Measurements from ENCODE around the gene BNC2. TPM values are rescaled to one million over a fixed set of nuclear protein-coding genes. Genes with fewer than 3 reads are reported as not detected.
"Not testable (repeated sequence)": the region's sequence is repeated elsewhere in the genome, so short reads cannot be mapped to it uniquely, and the experiment has no call there.

BNC2 gene
- total and polyA plus RNA-seq, 4 donors: 0.96 to 23.2 (median 9.7) TPM

- DNase-seq: peak in 2 of 3 donors; percentile 39 to 51
- H3K9me3 ChIP-seq (ENCODE audit: control insufficient read depth in 4 of 4, insufficient read depth in 3 of 4, low read length in 3 of 4): no peaks in the 10 kb centered on the region
- no peak overlapping the region for H3K27ac ChIP-seq (ENCODE audit: low read depth in 1 of 2, low read length in 1 of 2)
- H3K4me1 ChIP-seq (ENCODE audit: control insufficient read depth in 5 of 5, insufficient read depth in 5 of 5, low read length in 5 of 5): peaks cover 0 to 21% (median 0%) of the 10 kb centered on the region in 5 donors
- no peak for TF ChIP-seq CTCF (IDR thresholded peaks at IDR 0.05; ENCODE audit: control extremely low read depth, extremely low read depth)
- no peak for ATAC-seq (ENCODE audit: insufficient read depth, low FRiP score)
- WGBS, 2 donors: 68 to 72% methylated on average over 7 of the region's 7 CpGs
- no peak overlapping the region for H3K9ac ChIP-seq (ENCODE audit: insufficient read depth in 1 of 2, low read length in 2 of 2)
- no peaks in the 10 kb centered on the region for H3K36me3 ChIP-seq (ENCODE audit: control insufficient read depth in 4 of 4, insufficient read depth in 4 of 4, low read length in 4 of 4)
- no peaks in the 10 kb centered on the region for H3K27me3 ChIP-seq (ENCODE audit: control insufficient read depth in 3 of 3, insufficient read depth in 3 of 3, low read length in 2 of 3)
- no peak overlapping the region for H3K4me3 ChIP-seq
These were observed 425.1 kb downstream of the BNC2 start for GRCh38 chr9:16445141-16445920.

- ATAC-seq (ENCODE audit: insufficient read depth, low FRiP score): no peak
- Histone ChIP-seq H3K4me3 (no peak overlapping the region), H3K9ac (ENCODE audit: insufficient read depth in 1 of 2, low read length in 2 of 2) (no peak overlapping the region), H3K27ac (ENCODE audit: low read depth in 1 of 2, low read length in 1 of 2) (no peak overlapping the region), H3K4me1 (ENCODE audit: control insufficient read depth in 5 of 5, insufficient read depth in 5 of 5, low read length in 5 of 5) (peaks cover 0 to 21% (median 0%) of the 10 kb centered on the region in 5 donors), H3K36me3 (ENCODE audit: control insufficient read depth in 4 of 4, insufficient read depth in 4 of 4, low read length in 4 of 4) (no peaks in the 10 kb centered on the region), H3K9me3 (ENCODE audit: control insufficient read depth in 4 of 4, insufficient read depth in 3 of 4, low read length in 3 of 4) (no peaks in the 10 kb centered on the region), H3K27me3 (ENCODE audit: control insufficient read depth in 3 of 3, insufficient read depth in 3 of 3, low read length in 2 of 3) (no peaks in the 10 kb centered on the region)
- no peak for TF ChIP-seq CTCF (IDR thresholded peaks at IDR 0.05; ENCODE audit: control extremely low read depth, extremely low read depth)
- no peak for DNase-seq
- 86 to 89% methylated on average over 8 of the region's 8 CpGs for WGBS, 2 donors
These were observed 427.8 kb downstream of the BNC2 start for GRCh38 chr9:16442622-16443021.

GRCh38 chr9:16441791-16442190 is 428.7 kb downstream of the BNC2 start:
- DNase-seq (no peak), ATAC-seq (ENCODE audit: insufficient read depth, low FRiP score) (no peak)
- no peak for TF ChIP-seq CTCF (IDR thresholded peaks at IDR 0.05; ENCODE audit: control extremely low read depth, extremely low read depth)
- H3K4me1 ChIP-seq (ENCODE audit: control insufficient read depth in 5 of 5, insufficient read depth in 5 of 5, low read length in 5 of 5): peaks cover 0 to 20% (median 0%) of the 10 kb centered on the region in 5 donors
- H3K9me3 ChIP-seq (ENCODE audit: control insufficient read depth in 4 of 4, insufficient read depth in 3 of 4, low read length in 3 of 4): no peaks in the 10 kb centered on the region
- no peaks in the 10 kb centered on the region for H3K27me3 ChIP-seq (ENCODE audit: control insufficient read depth in 3 of 3, insufficient read depth in 3 of 3, low read length in 2 of 3)
- H3K36me3 ChIP-seq (ENCODE audit: control insufficient read depth in 4 of 4, insufficient read depth in 4 of 4, low read length in 4 of 4): peaks cover 0 to 6% (median 0%) of the 10 kb centered on the region in 4 donors
- no peak overlapping the region for H3K9ac ChIP-seq (ENCODE audit: insufficient read depth in 1 of 2, low read length in 2 of 2)
- no peak overlapping the region for H3K27ac ChIP-seq (ENCODE audit: low read depth in 1 of 2, low read length in 1 of 2)
- 81 to 95% methylated on average over 4 of the region's 4 CpGs for WGBS, 2 donors
- no peak overlapping the region for H3K4me3 ChIP-seq

GRCh38 chr9:16438831-16439230 is 431.6 kb downstream of the BNC2 start:
- not testable (repeated sequence) for H3K4me3 ChIP-seq; H3K9me3 ChIP-seq (ENCODE audit: control insufficient read depth in 4 of 4, insufficient read depth in 3 of 4, low read length in 3 of 4); H3K27ac ChIP-seq (ENCODE audit: low read depth in 1 of 2, low read length in 1 of 2); H3K36me3 ChIP-seq (ENCODE audit: control insufficient read depth in 4 of 4, insufficient read depth in 4 of 4, low read length in 4 of 4); H3K27me3 ChIP-seq (ENCODE audit: control insufficient read depth in 3 of 3, insufficient read depth in 3 of 3, low read length in 2 of 3); ATAC-seq (ENCODE audit: insufficient read depth, low FRiP score); DNase-seq; H3K4me1 ChIP-seq (ENCODE audit: control insufficient read depth in 5 of 5, insufficient read depth in 5 of 5, low read length in 5 of 5); H3K9ac ChIP-seq (ENCODE audit: insufficient read depth in 1 of 2, low read length in 2 of 2)
- WGBS, 2 donors: 95 to 98% methylated on average over 6 of the region's 6 CpGs
